GM10248 (cell line): ENCODE results near the gene LPIN2.

Experiments used
- CTCF ChIA-PET: fragments of 300-600 bp; sonication (Branson Sonifier 250); formaldehyde crosslinking; extraction: SDS; loops from one replicate; lab custom pipeline; 2021; ENCODE audit warnings: antibody characterized with exemption; lab: Yijun Ruan, JAX
- POLR2A ChIA-PET: fragments of 350-650 bp; sonication (Branson Sonifier 250); formaldehyde crosslinking; extraction: SDS; loops from one replicate; lab custom pipeline; 2020; ENCODE audit warnings: antibody characterized with exemption; lab: Yijun Ruan, JAX
- DNase-seq: peaks from one replicate; pipeline ENCODE4 v3.0.0; 2012; ENCODE audit errors: extremely low spot score
- CTCF ChIP-seq: IDR thresholded peaks from 2 replicates; pipeline ENCODE4 v1.5.1; 2012; ENCODE audit warnings: mild to moderate bottlenecking, low read depth; ENCODE audit errors: extremely low read depth, missing control alignments, control extremely low read depth

Gene LPIN2

GRCh38 chr18:3002732-3003131 is 10.2 kb downstream of the LPIN2 start:
- DNase-seq: no peak
- CTCF ChIA-PET: interaction anchor here (0.6 to 2.6 kb wide), 5 partner anchors 8 to 582 kb away, joined by 3 to 15 read pairs (median 3); no protein-coding TSS in a partner anchor
- no peak for TF ChIP-seq CTCF
- POLR2A ChIA-PET: no interaction called here

- no peak for TF ChIP-seq CTCF
- ChIA-PET POLR2A (no interaction called here), CTCF (interaction anchor here (0.8 to 1.8 kb wide), 11 partner anchors 9 to 262 kb away, joined by 3 to 10 read pairs (median 4); no protein-coding TSS in a partner anchor)
Observed at GRCh38 chr18:2998644-2999043, 14.3 kb downstream of the LPIN2 start.

GRCh38 chr18:2997846-2998564 is 14.9 kb downstream of the LPIN2 start:
- no peak for DNase-seq
- POLR2A ChIA-PET: no interaction called here
- no peak for TF ChIP-seq CTCF
- CTCF ChIA-PET: interaction anchor here (0.7 to 1.8 kb wide), 13 partner anchors 9 to 262 kb away, joined by 3 to 10 read pairs (median 4); no protein-coding TSS in a partner anchor

More at GRCh38 chr18:2998644-2999043, 14.3 kb downstream of the LPIN2 start:
- DNase-seq: no peak

- CTCF ChIA-PET: interaction anchor here (0.7 to 1.8 kb wide), 11 partner anchors 11 to 263 kb away, joined by 3 to 10 read pairs (median 3); no protein-coding TSS in a partner anchor
- POLR2A ChIA-PET: no interaction called here
- DNase-seq: no peak
- no peak for TF ChIP-seq CTCF
Observed at GRCh38 chr18:2997429-2997828, 15.5 kb downstream of the LPIN2 start.

- DNase-seq: peak; percentile 60
- POLR2A ChIA-PET: interaction anchor here (1.4 kb wide), 1 partner anchor 252 kb away, joined by 5 read pairs; no protein-coding TSS in a partner anchor
Observed at GRCh38 chr18:2994603-2995432, 18.1 kb downstream of the LPIN2 start.

More at GRCh38 chr18:2994603-2995432, 18.1 kb downstream of the LPIN2 start:
- peak; percentile 68 for TF ChIP-seq CTCF
- CTCF ChIA-PET: interaction anchor here (0.8 to 4.6 kb wide), 32 partner anchors 9 to 672 kb away, joined by 3 to 45 read pairs (median 4); partner anchors contain the start of gene MYL12A
